Stimulated activated CD4-positive, alpha-beta T cell treated with anti-CD3 and anti-CD28 coated beads, TNF-alpha, amount 100 ng/mL, for 48 hours (primary cell): ENCODE results near the gene KCTD2.
"Not testable (repeated sequence)": the region's sequence is repeated elsewhere in the genome, so short reads cannot be mapped to it uniquely, and the experiment has no call there.

Source experiments
- DNase-seq, 3 donors: peaks; one replicate each; pipeline ENCODE4 v3.0.0-alpha.2; 2020; ENCODE audit warnings: low read depth in 3 of 3

Gene KCTD2, protein sequence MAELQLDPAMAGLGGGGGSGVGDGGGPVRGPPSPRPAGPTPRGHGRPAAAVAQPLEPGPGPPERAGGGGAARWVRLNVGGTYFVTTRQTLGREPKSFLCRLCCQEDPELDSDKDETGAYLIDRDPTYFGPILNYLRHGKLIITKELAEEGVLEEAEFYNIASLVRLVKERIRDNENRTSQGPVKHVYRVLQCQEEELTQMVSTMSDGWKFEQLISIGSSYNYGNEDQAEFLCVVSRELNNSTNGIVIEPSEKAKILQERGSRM

GRCh38 chr17:75046407-75047289, at the start of gene KCTD2, which contains the start of gene ATP5PD:
Gene KCTD2, plus strand, starts transcription at chr17:75047225. Its CDS starts 26 bp downstream, at chr17:75047251.
Gene ATP5PD, minus strand, starts transcription at chr17:75046969. Its CDS starts 4,319 bp downstream, at chr17:75042650.
- peak; percentile 88 to 94 (median 93) for DNase-seq

DNA sequence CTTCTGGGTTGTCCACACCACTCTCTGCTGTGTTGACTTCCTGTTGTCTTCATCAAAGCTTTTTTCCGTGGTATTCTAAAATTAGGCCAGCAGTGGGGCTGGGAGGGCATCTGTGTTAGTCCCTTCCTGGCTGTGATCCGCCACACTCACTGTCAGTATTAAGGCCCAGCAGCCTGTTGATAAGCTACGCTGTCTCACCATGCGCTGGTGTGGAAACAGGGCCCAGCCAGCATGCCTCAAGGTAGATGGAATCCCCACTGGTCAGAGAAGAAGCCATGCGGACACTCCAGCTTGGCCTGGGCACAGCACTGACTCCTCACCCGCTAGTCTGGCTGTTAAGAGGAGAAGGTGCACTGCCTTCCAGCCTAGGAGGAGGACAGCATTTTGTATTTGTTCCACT, 48.2 kb upstream of the KCTD2 start:
- no peak for DNase-seq

DNA sequence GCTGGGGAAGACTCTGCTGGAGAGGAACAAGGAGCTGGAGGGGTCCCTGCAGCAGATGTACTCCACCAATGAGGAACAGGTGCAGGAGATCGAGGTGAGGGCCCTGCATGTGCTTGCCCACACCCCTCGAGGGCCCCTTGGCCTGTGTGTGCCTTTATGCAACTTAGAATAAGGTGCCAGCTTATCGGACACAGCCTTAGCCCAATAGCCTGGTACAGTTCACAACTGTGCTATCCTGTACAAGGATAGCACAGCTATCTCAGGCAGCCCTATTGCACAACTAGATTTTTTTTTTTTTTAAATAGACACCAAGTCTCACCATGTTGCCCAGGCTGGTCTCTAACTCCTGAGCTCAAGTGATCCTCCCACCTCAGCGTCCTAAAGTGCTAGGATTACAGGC, 47.5 kb upstream of the KCTD2 start:
- no peak for DNase-seq

GRCh38 chr17:75001915-75002843, 44.8 kb upstream of the KCTD2 start:
- no peak for DNase-seq

DNA sequence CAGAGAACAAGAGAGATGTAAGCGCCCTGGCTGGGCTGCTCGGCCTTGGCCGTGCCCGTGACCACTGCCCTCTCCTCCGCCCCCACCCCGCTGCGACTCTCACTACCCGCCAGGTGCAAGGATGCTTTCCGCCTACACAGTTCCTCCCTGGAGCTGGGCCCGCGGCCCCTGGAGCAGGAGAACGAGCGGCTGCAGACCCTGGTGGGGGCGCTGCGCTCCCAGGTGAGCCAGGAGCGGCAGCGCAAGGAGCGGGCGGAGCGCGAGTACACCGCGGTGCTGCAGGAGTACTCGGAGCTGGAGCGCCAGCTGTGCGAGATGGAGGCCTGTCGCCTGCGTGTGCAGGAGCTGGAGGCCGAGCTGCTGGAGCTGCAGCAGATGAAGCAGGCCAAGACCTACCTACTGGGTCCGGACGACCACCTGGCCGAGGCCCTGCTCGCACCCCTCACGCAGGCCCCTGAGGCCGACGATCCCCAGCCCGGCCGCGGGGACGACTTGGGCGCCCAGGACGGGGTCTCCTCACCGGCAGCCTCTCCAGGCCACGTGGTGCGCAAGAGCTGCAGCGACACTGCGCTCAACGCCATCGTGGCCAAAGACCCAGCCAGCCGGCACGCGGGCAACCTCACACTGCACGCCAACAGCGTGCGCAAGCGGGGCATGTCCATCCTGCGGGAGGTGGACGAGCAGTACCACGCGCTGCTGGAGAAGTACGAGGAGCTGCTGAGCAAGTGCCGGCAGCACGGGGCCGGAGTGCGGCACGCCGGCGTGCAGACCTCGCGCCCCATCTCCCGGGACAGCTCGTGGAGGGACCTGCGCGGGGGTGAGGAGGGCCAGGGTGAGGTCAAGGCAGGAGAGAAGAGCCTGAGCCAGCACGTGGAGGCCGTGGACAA, 43.7 kb upstream of the KCTD2 start:
- DNase-seq = no peak

DNA sequence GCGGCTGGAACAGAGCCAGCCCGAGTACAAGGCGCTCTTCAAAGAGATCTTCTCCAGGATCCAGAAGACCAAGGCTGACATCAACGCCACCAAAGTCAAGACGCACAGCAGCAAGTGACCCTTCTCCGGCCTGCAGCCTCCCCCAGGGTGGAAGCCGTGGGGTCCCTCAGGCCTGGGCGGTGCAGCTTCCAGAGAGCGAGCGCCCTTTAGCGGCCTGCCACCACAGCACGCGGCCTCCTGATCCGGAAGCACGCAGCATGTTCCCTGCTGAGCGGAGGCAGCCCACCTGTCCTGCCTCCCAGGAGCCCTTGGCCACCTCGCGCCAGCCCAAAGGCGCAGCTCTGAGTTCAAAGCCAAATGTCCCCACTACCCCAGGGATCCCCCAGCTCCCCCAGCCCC, 43.1 kb upstream of the KCTD2 start:
- DNase-seq = no peak

- no peak for DNase-seq
These were observed 42.7 kb upstream of the KCTD2 start for GRCh38 chr17:75004371-75004770.

DNA sequence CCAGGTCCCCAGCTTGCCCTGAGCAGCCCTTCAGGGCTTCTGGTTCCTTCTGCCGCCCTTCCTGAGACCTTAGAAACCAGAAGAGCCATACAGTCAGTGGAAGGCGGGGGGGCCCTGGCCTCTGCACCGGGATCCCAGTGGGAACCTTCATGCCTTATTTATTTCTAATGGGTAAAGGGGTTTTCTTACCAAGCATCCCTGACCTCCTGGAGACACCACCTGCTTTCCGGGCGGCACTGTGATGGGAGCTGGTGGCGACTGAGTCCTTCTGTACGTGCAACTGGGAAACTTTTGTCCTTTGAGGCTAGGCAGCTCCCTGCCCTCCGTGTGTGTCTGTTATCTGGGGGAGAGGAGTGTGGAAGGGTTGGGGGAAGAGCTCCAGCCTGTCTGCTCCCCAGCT, 41.7 kb upstream of the KCTD2 start:
- DNase-seq = no peak

- DNase-seq = not testable (repeated sequence)
These were observed 40.9 kb upstream of the KCTD2 start for GRCh38 chr17:75006084-75006483.

DNA sequence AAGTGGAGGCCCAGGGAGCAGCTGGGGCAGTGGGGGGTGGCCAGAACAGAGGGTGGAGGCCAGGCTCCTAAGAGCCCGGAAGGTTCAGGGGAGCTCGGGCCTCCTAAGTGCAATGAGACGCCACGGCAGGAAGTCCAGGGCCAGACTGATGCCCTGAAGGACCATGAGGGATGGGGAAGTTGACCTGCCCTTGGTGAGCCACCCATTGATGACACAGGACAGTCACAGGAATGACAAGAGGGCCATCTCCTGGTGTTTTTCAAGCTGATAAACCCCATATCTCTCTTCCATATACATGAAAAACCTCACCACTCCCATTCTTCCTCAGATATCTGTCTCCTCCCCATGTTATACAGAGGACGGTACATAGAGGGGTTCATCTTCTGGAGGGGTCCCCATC, 40.4 kb upstream of the KCTD2 start:
- DNase-seq = no peak

GRCh38 chr17:75008373-75008772, 38.7 kb upstream of the KCTD2 start:
- DNase-seq = no peak

DNA sequence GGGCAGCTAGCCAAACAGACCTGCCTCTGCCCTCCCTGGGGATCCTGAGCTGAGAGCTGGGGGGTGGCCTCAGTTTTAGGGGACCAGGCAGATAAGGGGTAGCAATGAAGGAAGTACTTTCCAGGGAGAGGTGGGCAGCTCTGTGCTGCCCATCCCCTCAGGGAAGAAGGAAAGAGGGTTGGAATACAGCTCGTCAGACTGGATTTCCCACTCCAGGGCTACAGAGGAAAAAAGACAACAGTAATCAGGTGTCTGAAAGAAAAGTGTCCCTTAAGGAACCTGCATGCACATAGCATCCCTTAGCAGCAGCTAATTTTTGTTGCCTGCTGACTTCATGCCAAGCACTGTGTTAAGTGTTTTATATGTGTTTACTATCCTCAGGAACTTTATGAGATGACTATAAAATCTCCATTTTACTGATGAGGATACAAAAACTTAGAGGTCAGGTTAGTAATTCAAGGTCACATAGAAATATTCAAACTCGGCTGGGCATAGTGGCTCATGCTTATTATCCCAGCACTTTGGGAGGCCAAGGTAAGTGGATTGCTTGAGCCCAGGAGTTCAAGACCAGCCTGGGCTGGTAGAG, 37.8 kb upstream of the KCTD2 start:
- no peak for DNase-seq

- DNase-seq = no peak
These were observed 36.2 kb upstream of the KCTD2 start for GRCh38 chr17:75010683-75011400.

DNA sequence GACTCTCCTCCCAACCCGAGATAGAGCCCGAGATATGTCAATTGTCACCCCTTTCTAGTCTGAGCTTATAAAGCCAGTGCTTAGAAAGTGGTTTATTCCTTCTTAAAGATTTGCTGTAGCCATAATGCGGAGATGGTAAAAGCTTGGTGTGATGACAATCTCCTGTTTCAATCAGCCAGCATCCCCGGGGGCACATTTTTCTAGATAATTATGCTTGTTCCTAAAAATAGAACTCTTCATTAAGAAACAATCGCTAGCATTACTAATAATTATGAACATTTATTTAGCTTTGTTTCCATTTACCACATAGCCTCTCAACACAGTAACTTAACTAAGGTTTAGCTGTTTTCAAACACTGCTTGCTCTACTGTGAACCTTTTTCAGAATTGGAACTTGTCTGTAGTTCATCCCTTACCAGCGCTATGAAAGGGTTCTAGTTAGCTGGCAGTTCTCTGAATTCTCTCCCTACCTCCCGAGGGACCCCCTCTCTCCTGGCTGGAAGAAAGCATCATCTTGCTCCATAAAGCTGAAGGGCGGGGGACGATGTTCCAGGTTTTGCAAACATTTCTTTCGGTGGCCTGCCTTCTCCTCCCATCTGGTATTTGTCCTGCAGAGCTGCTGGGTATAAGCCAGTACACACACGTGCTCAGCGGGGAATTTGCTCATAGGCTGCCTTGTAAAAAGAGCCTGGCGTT, 35.5 kb upstream of the KCTD2 start:
- DNase-seq = no peak

DNA sequence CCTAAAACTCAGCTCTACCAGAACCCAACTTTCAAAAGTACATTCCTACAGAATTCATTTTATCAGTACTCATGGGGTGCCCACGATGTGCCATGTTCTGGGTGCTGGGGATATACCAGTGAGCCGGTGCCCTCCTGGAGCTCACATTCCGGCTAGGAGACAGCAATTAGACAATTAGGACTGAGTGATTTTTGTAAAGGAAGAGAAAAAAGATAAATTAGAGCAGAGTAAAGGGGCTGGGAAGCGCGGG, 35.0 kb upstream of the KCTD2 start:
- DNase-seq = no peak

- peak; percentile 72 to 77 (median 73) for DNase-seq
These were observed 34.5 kb upstream of the KCTD2 start, which contains the start of gene MRPL58 for GRCh38 chr17:75012346-75013091. Gene MRPL58, plus strand, starts transcription at chr17:75012670. Its CDS starts 17 bp downstream, at chr17:75012687.

DNA sequence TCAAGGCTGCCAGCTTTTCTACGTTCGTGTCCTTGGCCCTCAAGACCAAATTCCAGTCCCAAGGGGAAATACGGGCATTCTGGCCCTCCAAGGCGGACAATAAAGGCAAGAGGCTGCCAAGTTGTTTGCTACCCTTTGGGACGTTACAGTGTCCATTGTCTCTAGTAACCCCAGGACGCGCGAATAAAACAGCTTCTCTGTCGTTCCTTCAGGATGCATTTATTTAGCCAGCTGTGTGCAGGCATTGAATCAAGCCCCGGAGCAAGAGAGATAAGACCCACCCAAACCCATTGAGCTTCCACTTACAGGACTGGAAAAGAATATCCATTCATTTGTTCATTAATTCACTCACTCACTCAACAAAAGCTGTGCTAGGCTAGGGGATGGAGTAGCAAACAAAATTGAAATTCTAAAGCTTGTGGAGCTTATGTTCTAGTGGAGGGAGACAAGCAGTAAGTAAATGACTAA, 33.9 kb upstream of the KCTD2 start:
- no peak for DNase-seq

DNA sequence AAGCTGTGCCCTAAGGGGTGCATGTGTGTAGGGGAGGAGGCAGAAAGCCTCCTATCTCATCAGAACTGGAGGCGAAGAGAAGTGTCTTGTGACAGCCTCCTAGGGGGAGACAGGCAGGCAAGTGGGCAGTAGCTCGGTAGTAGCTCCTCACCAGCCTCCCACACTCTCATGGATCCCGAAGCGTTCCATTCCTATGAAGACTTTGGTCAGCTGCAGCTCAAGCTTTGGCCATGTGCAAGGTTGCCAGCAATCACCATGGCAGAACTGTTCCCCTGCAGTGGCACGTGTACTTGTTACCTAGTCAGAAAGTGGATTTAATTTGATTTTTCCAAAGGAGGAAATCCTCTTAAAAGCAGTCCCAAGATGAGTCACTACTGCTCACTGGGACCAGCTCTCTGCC, 27.9 kb upstream of the KCTD2 start:
- DNase-seq = no peak

- no peak for DNase-seq
These were observed 27.3 kb upstream of the KCTD2 start for GRCh38 chr17:75019710-75020109.
